Islet of Langerhans (tissue), 1 donor: ENCODE results near the gene SGCA.

Experiments used
- FAIRE-seq: peaks from one replicate; lab custom pipeline; 2011; peaks lifted over from hg19 to GRCh38; lab: Jason Lieb, UNC

SGCA gene

DNA sequence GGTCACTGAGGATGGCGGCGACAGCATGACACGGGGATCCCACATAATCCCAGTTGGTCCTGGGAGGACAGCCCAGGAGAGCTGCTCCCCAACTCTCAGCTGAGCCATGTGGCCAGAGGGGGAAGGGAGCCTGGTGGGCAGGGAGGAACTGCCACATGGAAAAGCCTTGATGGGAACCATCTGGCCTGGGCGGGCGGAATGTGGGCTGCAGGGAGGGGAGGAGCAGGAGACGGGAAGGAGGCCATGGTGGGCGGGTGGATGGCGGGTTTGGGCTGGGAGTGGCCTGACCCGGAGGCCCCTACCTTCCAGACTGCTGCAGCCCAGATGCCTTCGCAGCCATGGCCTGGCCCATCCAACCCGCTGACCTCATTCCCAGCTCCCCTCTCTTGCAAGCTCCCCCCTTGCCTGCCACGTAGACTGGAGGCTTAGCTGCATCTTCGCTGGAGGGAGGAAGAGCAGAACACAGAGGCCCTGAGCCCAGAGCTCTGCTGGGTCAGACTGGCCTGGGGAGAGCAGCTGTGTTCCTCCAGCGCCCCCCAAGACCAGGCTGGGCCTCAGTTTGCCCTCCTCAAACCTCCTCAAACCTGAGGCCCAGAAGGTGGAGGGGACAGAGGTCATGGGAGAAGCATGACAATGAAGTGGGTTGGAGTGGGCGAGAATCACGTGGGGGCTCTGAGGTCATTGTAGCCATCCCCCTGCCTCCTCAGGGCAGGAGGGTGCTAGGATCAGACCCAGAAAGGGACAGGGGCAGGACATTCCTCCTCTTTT is 43.9 kb downstream of the SGCA start:
- FAIRE-seq, result no peak

DNA sequence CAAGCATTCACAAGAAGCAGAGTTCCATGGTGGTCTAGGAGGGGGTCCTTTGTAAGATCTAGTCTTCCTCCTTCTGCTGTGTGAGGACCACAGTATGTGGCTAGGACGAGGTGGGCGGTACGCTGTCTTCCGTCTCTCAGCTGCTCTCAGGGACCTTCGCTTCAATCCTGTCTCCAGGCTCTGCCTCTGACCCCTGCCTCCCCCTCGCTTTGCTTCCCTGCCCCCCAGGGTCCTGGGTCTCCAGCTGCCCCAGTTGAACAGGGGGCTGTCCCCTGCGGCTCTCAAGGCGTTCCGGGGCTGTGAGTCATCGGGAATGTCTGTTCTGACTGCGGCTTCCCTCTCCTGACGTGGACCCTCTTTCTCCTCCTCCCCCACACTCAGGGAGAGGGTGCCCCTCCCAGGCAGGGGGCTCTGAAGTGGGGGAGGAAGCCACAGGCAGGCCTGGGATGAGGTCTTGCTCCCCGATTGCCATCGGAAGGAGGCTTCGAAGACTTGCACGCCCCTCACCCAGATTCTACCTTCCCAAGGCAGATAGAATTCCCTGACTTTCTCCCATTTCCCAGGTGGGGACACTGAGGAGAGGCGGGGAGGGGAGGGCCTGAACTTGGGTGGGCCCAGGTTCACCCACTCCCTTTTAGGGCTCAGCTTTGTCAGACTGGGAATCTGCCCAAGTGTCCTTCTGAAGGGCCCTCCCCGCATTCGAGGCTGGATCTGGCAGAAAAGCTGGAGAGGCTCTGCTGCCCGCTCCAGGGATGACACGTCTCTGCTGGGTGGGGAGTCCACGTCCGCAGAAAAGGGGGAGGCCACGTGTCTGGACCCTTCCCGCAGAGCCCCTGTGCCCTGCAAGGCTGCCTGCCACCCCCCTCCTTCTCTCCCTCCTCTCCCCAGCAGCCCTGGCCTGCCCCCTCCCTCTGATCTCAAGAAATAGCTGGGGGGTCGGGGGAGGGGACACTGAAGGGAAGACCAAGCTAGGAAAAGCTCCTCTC is 44.7 kb downstream of the SGCA start:
- FAIRE-seq, result no peak

GRCh38 chr17:50211249-50212120 is 45.7 kb downstream of the SGCA start:
- no peak for FAIRE-seq

- no peak for FAIRE-seq
Observed at GRCh38 chr17:50212121-50212843, 46.5 kb downstream of the SGCA start.

GRCh38 chr17:50213026-50214022 is 47.5 kb downstream of the SGCA start:
- no peak for FAIRE-seq

- FAIRE-seq, result no peak
Observed at GRCh38 chr17:50214976-50215760, 49.4 kb downstream of the SGCA start.

- FAIRE-seq, result no peak
Observed at GRCh38 chr17:50217591-50217990, 51.8 kb downstream of the SGCA start.

GRCh38 chr17:50218071-50218759 is 52.4 kb downstream of the SGCA start:
- FAIRE-seq, result no peak

DNA sequence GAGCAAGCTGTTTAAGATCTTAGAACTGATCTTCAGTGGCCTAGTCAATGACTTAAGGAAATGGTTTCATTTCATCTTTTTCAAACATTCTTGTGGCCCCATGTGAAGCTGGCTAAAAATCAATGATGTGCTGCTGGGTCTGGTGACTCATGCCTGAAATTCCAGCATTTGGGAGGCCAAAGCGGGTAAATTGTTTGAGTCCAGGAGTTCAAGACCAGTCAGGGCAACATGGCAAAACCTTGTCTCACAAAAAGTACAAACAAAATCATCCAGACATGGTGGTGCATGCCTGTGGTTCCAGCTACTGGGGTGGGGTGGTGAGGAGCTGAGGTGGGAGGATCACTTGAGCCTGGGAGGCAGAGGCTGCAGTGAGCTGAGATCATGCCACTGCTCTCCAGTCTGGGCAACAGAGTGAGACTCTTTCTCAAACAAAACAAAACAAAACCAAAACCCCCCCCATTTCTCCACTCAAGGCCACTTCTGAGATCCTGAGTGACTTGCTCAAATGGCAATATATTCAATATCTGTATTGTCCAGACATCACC is 53.0 kb downstream of the SGCA start:
- no peak for FAIRE-seq

DNA sequence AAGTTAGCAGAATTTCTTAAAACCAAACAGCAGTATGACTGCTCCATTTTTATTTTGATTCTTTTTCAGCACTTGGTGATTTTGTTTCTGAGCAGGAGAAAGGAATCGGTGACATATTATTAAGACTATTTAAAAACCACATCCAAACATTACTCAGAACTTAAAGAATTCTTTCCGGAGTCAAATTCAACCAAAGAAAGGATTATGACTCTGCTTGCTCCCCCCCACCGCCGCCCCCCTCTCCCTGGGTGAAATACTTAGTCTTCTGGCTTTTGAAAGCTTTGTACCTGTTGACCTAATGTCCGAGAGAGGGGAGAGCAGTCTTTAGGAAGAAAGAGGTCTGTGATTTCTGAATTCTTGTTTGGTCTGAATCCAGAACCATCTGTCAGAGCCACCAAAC is 53.5 kb downstream of the SGCA start:
- FAIRE-seq, result no peak

DNA sequence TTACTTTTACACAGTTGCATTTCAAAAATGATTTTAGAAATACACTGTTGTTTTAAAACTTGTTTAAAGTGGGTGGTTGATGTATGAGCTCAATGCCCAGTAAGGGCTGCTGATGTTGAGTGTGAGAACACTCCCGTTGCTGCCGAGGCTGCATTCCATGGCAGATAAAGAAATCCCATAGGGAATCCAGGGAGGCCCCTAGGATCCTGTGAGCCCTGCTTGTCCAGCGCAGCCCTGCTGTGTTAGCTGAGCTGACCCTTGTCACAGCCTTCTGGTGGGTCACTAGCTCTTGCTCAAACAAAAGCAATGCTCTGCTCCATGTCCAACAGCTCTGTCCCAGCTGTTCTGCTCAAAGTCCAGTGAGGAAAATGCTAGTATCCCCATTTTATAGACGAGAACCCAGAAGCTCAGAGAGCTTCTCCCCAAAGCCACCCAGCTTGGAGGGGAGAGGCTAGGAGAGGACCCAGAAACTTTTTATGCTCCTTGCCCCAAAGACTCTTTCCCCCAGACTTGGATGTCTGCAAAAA is 54.2 kb downstream of the SGCA start:
- no peak for FAIRE-seq

GRCh38 chr17:50220811-50221210 is 55.0 kb downstream of the SGCA start:
- FAIRE-seq, result no peak

- no peak for FAIRE-seq
Observed at GRCh38 chr17:50221266-50221863, 55.6 kb downstream of the SGCA start.

DNA sequence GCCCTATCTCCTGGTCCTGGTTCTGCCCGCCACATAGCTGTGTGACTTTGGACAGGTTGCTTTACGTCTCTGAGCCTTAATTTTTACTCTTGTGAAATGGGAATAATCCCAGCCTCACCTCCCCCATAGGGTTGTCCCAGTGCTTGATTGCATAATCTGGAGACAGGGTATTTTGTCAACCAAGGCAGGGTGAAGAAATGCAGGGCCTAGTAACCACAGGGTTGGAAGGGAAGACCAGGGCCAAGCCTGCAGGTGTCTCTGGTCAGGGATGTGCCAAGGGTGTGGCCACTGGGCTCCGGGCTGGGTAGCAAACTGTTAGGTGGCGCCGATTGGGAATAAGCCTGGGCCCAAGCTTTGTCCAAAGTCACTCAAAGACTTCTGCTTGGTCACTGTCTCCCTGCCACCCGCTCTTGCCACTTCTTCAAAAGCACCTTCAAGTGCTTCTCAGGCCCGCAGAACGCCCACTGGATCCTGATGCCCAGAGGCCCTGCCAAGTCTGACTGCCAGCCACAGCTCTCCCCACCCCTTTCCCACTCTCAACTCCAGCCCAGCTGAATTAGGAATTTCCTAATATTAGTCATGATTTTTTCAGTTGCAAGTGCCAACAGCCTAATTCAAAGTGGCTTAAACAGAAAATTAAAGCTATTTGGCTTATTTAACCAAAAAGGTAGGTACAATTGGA is 56.2 kb downstream of the SGCA start:
- no peak for FAIRE-seq

DNA sequence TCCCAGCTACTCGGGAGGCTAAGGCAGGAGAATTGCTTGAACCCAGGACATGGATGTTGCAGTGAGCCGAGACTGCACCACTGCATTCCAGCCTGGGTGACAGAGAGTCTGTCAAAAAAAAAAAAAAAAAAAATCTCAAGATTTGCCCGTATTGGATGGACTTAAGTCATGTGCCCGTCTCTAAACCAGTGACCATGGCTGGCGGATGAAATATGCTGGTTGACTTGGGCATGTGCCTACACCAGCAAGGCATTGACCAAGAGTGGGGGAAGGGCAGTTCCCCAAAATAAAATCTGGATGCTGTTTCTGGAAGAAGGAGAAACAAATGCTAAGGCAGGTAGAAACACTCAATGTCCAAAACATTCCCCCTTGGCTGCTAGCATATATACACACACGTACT is 57.1 kb downstream of the SGCA start:
- FAIRE-seq, result no peak
